Esophagus squamous epithelium (tissue), 5 donors: ENCODE measurements around the gene C6orf62. TPM values are rescaled to one million over a fixed set of nuclear protein-coding genes. Genes with fewer than 3 reads are reported as not detected.
"Not testable (repeated sequence)": the region's sequence is repeated elsewhere in the genome, so short reads cannot be mapped to it uniquely, and the experiment has no call there.

Experiments
- DNase-seq: peaks from one replicate; lab custom pipeline; 2025; lab: John Stamatoyannopoulos, UW
- H3K27ac ChIP-seq, 4 donors: fragments of 200-600 bp; sonication (generic); one replicate each; pipeline ENCODE4 v1.5.1; 2016 to 2019; ENCODE audit warnings: mild to moderate bottlenecking in 1 of 4
- H3K27me3 ChIP-seq, 4 donors: fragments of 200-600 bp; sonication (generic); 1 replicate in 3 of 4; 2 replicates in 1 of 4; pipeline versions ENCODE4 v1.5.1 to v1.6.0; 2017 to 2021; ENCODE audit warnings: antibody characterized with exemption in 1 of 4
- H3K36me3 ChIP-seq, 3 donors: fragments of 200-600 bp; sonication (generic); one replicate each; pipeline ENCODE4 v1.5.1; 2016 to 2019
- H3K4me1 ChIP-seq, 3 donors: fragments of 200-600 bp; sonication (generic); one replicate each; pipeline ENCODE4 v1.5.1; 2017 to 2019
- H3K4me3 ChIP-seq, 4 donors: fragments of 200-600 bp; sonication (generic); 1 replicate in 3 of 4; 2 replicates in 1 of 4; pipeline ENCODE4 v1.5.1; 2016 to 2019; ENCODE audit warnings: mild to moderate bottlenecking in 2 of 4, moderate library complexity in 1 of 4
- H3K9me3 ChIP-seq, 3 donors: fragments of 200-600 bp; sonication (generic); one replicate each; pipeline ENCODE4 v1.5.1; 2016 to 2019
- CTCF ChIP-seq, 6 experiments: fragments of 450-650 bp in 4 of 6; fragments of 200-600 bp in 2 of 6; sonication (generic) in 2 of 6; IDR thresholded peaks; one replicate each; pipeline ENCODE4 v1.5.1; 2016 to 2019; ENCODE audit warnings: antibody characterized with exemption in 6 of 6, mild to moderate bottlenecking in 4 of 6, moderate library complexity in 4 of 6
- POLR2A ChIP-seq, 4 donors: fragments of 450-650 bp; IDR thresholded peaks; one replicate each; pipeline ENCODE4 v1.6.1; 2017; ENCODE audit warnings: antibody characterized with exemption in 4 of 4, mild to moderate bottlenecking in 4 of 4, moderate library complexity in 3 of 4
- WGBS, 2 donors: methylation state at CpG; one replicate each; pipeline ENCODE4 v1.1.5; 2018; 5-methylcytosine and 5-hydroxymethylcytosine counted together
- intact Hi-C: fragments of 100-400 bp; cut with DNase I; formaldehyde crosslinking; loops from one replicate; pipeline ENCODE4 v1.15.0; 2022
- total RNA-seq, 4 donors: library from RNA; depleted of rRNA; stranded (reverse); fragments of >200 nt; gene quantifications; one replicate each; pipeline ENCODE4 v1.1.0, GENCODE V29; 2016
- donor health status: DM: yes; HTN: yes; CAD: no.

The C6orf62 gene
- total RNA-seq, 4 donors from 2014 or later: 38.5 to 82.9 (median 54.8) TPM

GRCh38 chr6:24757611-24758010, 38.7 kb upstream of the C6orf62 start:
- no peak for DNase-seq
- Histone ChIP-seq H3K27ac (no peak overlapping the region), H3K4me3 (no peak overlapping the region), H3K36me3 (no peaks in the 10 kb centered on the region), H3K4me1 (no peaks in the 10 kb centered on the region), H3K9me3 (no peaks in the 10 kb centered on the region), H3K27me3 (no peaks in the 10 kb centered on the region)
- WGBS, 2 donors: 90 to 93% methylated on average over 6 of the region's 6 CpGs
- no peak for TF ChIP-seq CTCF (IDR thresholded peaks at IDR 0.05)
- no peak for TF ChIP-seq POLR2A (IDR thresholded peaks at IDR 0.05)
- intact Hi-C loops: no loop called here

- no peak for DNase-seq
- TF ChIP-seq POLR2A (IDR thresholded peaks at IDR 0.05) (no peak), CTCF (IDR thresholded peaks at IDR 0.05) (no peak)
- H3K27me3 ChIP-seq: no peaks in the 10 kb centered on the region
- no peaks in the 10 kb centered on the region for H3K36me3 ChIP-seq
- no peaks in the 10 kb centered on the region for H3K9me3 ChIP-seq
- no peak overlapping the region for H3K4me3 ChIP-seq
- H3K4me1 ChIP-seq: peaks cover 0 to 3% (median 0%) of the 10 kb centered on the region in 3 donors
- intact Hi-C loops: no loop called here
- no peak overlapping the region for H3K27ac ChIP-seq
Measured at GRCh38 chr6:24755279-24755678, 36.3 kb upstream of the C6orf62 start.

GRCh38 chr6:24754378-24754777, 35.4 kb upstream of the C6orf62 start:
- H3K27ac ChIP-seq, DNase-seq, H3K27me3 ChIP-seq, H3K4me3 ChIP-seq, H3K9me3 ChIP-seq, H3K4me1 ChIP-seq, H3K36me3 ChIP-seq, intact Hi-C loops: not testable (repeated sequence)
- WGBS, 2 donors: 84 to 86% methylated on average over 4 of the region's 4 CpGs

GRCh38 chr6:24753545-24753944, 34.6 kb upstream of the C6orf62 start:
- H3K27me3 ChIP-seq: no peaks in the 10 kb centered on the region
- intact Hi-C loops: no loop called here
- no peak overlapping the region for H3K27ac ChIP-seq
- no peaks in the 10 kb centered on the region for H3K36me3 ChIP-seq
- 81 to 89% methylated on average over 2 of the region's 2 CpGs for whole genome bisulfite sequencing, 2 donors
- H3K9me3 ChIP-seq: no peaks in the 10 kb centered on the region
- no peak for DNase-seq
- peaks cover 0 to 3% (median 0%) of the 10 kb centered on the region in 3 donors for H3K4me1 ChIP-seq
- TF ChIP-seq POLR2A (IDR thresholded peaks at IDR 0.05) (no peak), CTCF (IDR thresholded peaks at IDR 0.05) (no peak)
- H3K4me3 ChIP-seq: no peak overlapping the region

- intact Hi-C loops: no loop called here
- WGBS, 2 donors: 100% methylated on average over 1 of the region's 1 CpG
- no peak for DNase-seq
Measured at GRCh38 chr6:24752917-24753492, 34.1 kb upstream of the C6orf62 start.

More at GRCh38 chr6:24752917-24753492, 34.1 kb upstream of the C6orf62 start:
- no peaks in the 10 kb centered on the region for H3K36me3 ChIP-seq
- no peaks in the 10 kb centered on the region for H3K27me3 ChIP-seq
- H3K4me3 ChIP-seq: no peak overlapping the region
- no peaks in the 10 kb centered on the region for H3K9me3 ChIP-seq
- TF ChIP-seq CTCF (IDR thresholded peaks at IDR 0.05) (no peak), POLR2A (IDR thresholded peaks at IDR 0.05) (no peak)
- peaks cover 0 to 3% (median 0%) of the 10 kb centered on the region in 3 donors for H3K4me1 ChIP-seq
- no peak overlapping the region for H3K27ac ChIP-seq
